Upper lobe of right lung (tissue), 1 donor: ENCODE measurements around the gene ELFN2. TPM values are rescaled to one million over a fixed set of nuclear protein-coding genes. Genes with fewer than 3 reads are reported as not detected.

ENCODE experiments used
- ATAC-seq: fragments of 200-7000 bp; cut with Tn5 transposase; one replicate; pipeline ENCODE4 v1.9.1; 2020; ENCODE audit warnings: mild to moderate bottlenecking, moderate library complexity
- DNase-seq: peaks from one replicate; pipeline ENCODE4 v3.0.0-alpha.2; 2020
- H3K27ac ChIP-seq: fragments of 200-600 bp; one replicate; pipeline ENCODE4 v1.8.0; 2022
- H3K27me3 ChIP-seq: fragments of 200-600 bp; one replicate; pipeline ENCODE4 v1.8.0; 2022; ENCODE audit warnings: mild to moderate bottlenecking
- H3K36me3 ChIP-seq: fragments of 200-600 bp; one replicate; pipeline ENCODE4 v1.8.0; 2022
- H3K4me1 ChIP-seq: fragments of 200-600 bp; one replicate; pipeline ENCODE4 v1.8.0; 2022
- H3K4me3 ChIP-seq: fragments of 200-600 bp; one replicate; pipeline ENCODE4 v1.8.0; 2022; ENCODE audit warnings: mild to moderate bottlenecking
- H3K9me3 ChIP-seq: fragments of 200-600 bp; one replicate; pipeline ENCODE4 v1.8.0; 2022
- CTCF ChIP-seq: fragments of 200-600 bp; IDR thresholded peaks from one replicate; pipeline ENCODE4 v1.8.0; 2022; ENCODE audit warnings: antibody characterized with exemption
- intact Hi-C: fragments of 100-400 bp; cut with DNase I; formaldehyde crosslinking; loops from one replicate; pipeline ENCODE4 v1.11.0; 2022
- total RNA-seq: library from RNA; stranded (reverse); fragmentation: NEBNext Ultra II Directional; extraction: Animal tissue kit (Norgen Biotek cat#: 25700); gene quantifications from one replicate; pipeline ENCODE4 v1.2.1, GENCODE V29; 2021
- donor health status: DM: no; HTN: yes; CAD: no; lungs with severe emphysema.

ELFN2 gene
- total RNA-seq, 1 donor from 2014 or later, result 0.72 TPM

- Histone ChIP-seq H3K9me3 (no peaks in the 10 kb centered on the region), H3K4me1 (no peaks in the 10 kb centered on the region), H3K36me3 (no peaks in the 10 kb centered on the region), H3K4me3 (no peak overlapping the region), H3K27me3 (no peaks in the 10 kb centered on the region), H3K27ac (no peak overlapping the region)
- DNase-seq (no peak), ATAC-seq (no peak)
- intact Hi-C loops, result no loop called here
- no peak for TF ChIP-seq CTCF
Observed at GRCh38 chr22:37443086-37443485, 15.8 kb upstream of the ELFN2 start.

DNA sequence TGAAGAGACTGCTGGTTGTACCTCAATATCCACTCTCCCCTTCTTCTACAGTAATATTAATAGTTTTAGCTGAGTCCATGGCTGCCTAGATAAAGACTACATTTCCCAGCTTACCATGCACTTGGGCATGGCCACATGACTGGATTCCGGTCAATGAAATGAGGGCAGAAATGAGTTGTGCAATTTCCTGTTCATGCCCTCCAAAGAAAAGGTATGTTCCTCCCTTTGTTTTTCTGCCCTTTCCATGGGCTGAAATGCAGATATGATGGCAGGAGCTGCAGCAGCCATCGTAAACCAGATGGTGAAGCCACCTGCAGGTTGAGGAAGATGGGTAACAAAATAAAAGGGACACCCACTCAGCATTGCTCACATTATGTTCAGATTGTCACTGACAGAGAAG, 15.3 kb upstream of the ELFN2 start:
- no peaks in the 10 kb centered on the region for H3K9me3 ChIP-seq
- intact Hi-C loops, result no loop called here
- no peaks in the 10 kb centered on the region for H3K36me3 ChIP-seq
- no peak for DNase-seq
- H3K27me3 ChIP-seq, result no peaks in the 10 kb centered on the region
- ATAC-seq, result peak; percentile 52
- no peak overlapping the region for H3K27ac ChIP-seq
- TF ChIP-seq CTCF, result no peak
- H3K4me3 ChIP-seq, result no peak overlapping the region
- no peaks in the 10 kb centered on the region for H3K4me1 ChIP-seq

- Histone ChIP-seq H3K27me3 (no peaks in the 10 kb centered on the region), H3K4me3 (no peak overlapping the region), H3K36me3 (no peaks in the 10 kb centered on the region), H3K9me3 (no peaks in the 10 kb centered on the region), H3K27ac (no peak overlapping the region), H3K4me1 (no peaks in the 10 kb centered on the region)
- no peak for DNase-seq
- no peak for TF ChIP-seq CTCF
- intact Hi-C loops, result no loop called here
- no peak for ATAC-seq
Observed at GRCh38 chr22:37442135-37442534, 14.9 kb upstream of the ELFN2 start.

GRCh38 chr22:37440875-37441274, 13.6 kb upstream of the ELFN2 start:
- ATAC-seq, result no peak
- Histone ChIP-seq H3K4me3 (no peak overlapping the region), H3K9me3 (no peaks in the 10 kb centered on the region), H3K27ac (no peak overlapping the region), H3K27me3 (no peaks in the 10 kb centered on the region), H3K36me3 (no peaks in the 10 kb centered on the region), H3K4me1 (no peaks in the 10 kb centered on the region)
- DNase-seq, result no peak
- intact Hi-C loops, result no loop called here
- no peak for TF ChIP-seq CTCF

GRCh38 chr22:37439347-37439746, 12.1 kb upstream of the ELFN2 start:
- intact Hi-C loops, result loop anchor here (10.0 kb wide), 1 partner anchor 125 kb away; no protein-coding TSS in a partner anchor
- Histone ChIP-seq H3K4me3 (no peak overlapping the region), H3K4me1 (no peaks in the 10 kb centered on the region), H3K27ac (no peak overlapping the region), H3K36me3 (no peaks in the 10 kb centered on the region), H3K27me3 (no peaks in the 10 kb centered on the region), H3K9me3 (no peaks in the 10 kb centered on the region)
- ATAC-seq (no peak), DNase-seq (no peak)
- no peak for TF ChIP-seq CTCF

- Histone ChIP-seq H3K4me3 (no peak overlapping the region), H3K27me3 (peaks cover 1% of the 10 kb centered on the region), H3K36me3 (no peaks in the 10 kb centered on the region), H3K4me1 (no peaks in the 10 kb centered on the region), H3K27ac (no peak overlapping the region), H3K9me3 (no peaks in the 10 kb centered on the region)
- ATAC-seq (no peak), DNase-seq (no peak)
- no peak for TF ChIP-seq CTCF
- intact Hi-C loops, result loop anchor here (10.0 kb wide), 1 partner anchor 121 kb away; no protein-coding TSS in a partner anchor
Observed at GRCh38 chr22:37435970-37436603, 8.8 kb upstream of the ELFN2 start.
